Natural killer cell (primary cell): Measurements from ENCODE around the gene PPFIA2. TPM values are rescaled to one million over a fixed set of nuclear protein-coding genes. Genes with fewer than 3 reads are reported as not detected.

Source experiments
- ATAC-seq, 3 donors: fragments of 150-1000 bp in 2 of 3; fragments of 200-7000 bp in 1 of 3; cut with Tn5 transposase; 1 replicate in 1 of 3; 2 replicates in 2 of 3; pipeline ENCODE4 v1.10.0; 2021; ENCODE audit warnings: mild to moderate bottlenecking in 2 of 3, moderate library complexity in 2 of 3
- DNase-seq, 2 donors: peaks; one replicate each; pipeline versions ENCODE4 v3.0.0 to v3.0.0-alpha.2; 2013 to 2021; ENCODE audit warnings: mixed read lengths in 1 of 2
- H3K27ac ChIP-seq: one replicate; pipeline ENCODE4 v1.5.1; 2013; ENCODE audit warnings: mild to moderate bottlenecking, low read length
- H3K27me3 ChIP-seq: one replicate; pipeline ENCODE4 v1.6.1; 2013; ENCODE audit warnings: low read length; ENCODE audit not compliant: control insufficient read depth, insufficient read depth
- H3K36me3 ChIP-seq: one replicate; pipeline ENCODE4 v1.6.1; 2013; ENCODE audit warnings: low read length; ENCODE audit not compliant: control insufficient read depth, insufficient read depth
- H3K4me1 ChIP-seq: one replicate; pipeline ENCODE4 v1.6.1; 2013; ENCODE audit warnings: low read length; ENCODE audit not compliant: control insufficient read depth, insufficient read depth
- H3K4me3 ChIP-seq: one replicate; pipeline ENCODE4 v1.5.1; 2013; ENCODE audit warnings: low read length
- H3K9me3 ChIP-seq: one replicate; pipeline ENCODE4 v1.6.1; 2013; ENCODE audit warnings: low read length; ENCODE audit not compliant: control insufficient read depth, insufficient read depth
- H3K27ac Mint-ChIP-seq, 2 donors: one replicate each; pipeline ENCODE4 v1.8.0; 2022; ENCODE audit warnings: mild to moderate bottlenecking in 2 of 2, mixed read lengths in 2 of 2, moderate library complexity in 1 of 2
- H3K27me3 Mint-ChIP-seq, 2 donors: one replicate each; pipeline ENCODE4 v1.8.0; 2022; ENCODE audit warnings: low read depth in 2 of 2, mixed read lengths in 2 of 2
- H3K36me3 Mint-ChIP-seq: one replicate; pipeline ENCODE4 v1.8.0; 2022; ENCODE audit warnings: mixed read lengths
- H3K4me1 Mint-ChIP-seq, 2 donors: one replicate each; pipeline ENCODE4 v1.8.0; 2022; ENCODE audit warnings: mixed read lengths in 2 of 2
- H3K4me3 Mint-ChIP-seq: one replicate; pipeline ENCODE4 v1.8.0; 2022; ENCODE audit warnings: mild to moderate bottlenecking, moderate library complexity, mixed read lengths
- H3K9me3 Mint-ChIP-seq, 2 donors: one replicate each; pipeline ENCODE4 v1.8.0; 2022; ENCODE audit warnings: mixed read lengths in 2 of 2
- WGBS: methylation state at CpG from one replicate; pipeline ENCODE4 v1.1.7; 2013; ENCODE audit warnings: missing lambda C conversion rate; ENCODE audit not compliant: insufficient coverage; 5-methylcytosine and 5-hydroxymethylcytosine counted together
- intact Hi-C: fragments of 100-400 bp; cut with micrococcal nuclease; formaldehyde crosslinking; loops from one replicate; pipeline ENCODE4 v1.14.2; 2022
- total RNA-seq, 4 donors: library from RNA; stranded (reverse); fragments of 120-200 nt in 1 of 4; gene quantifications; one replicate each; pipeline versions ENCODE4 v1.2.3 to v1.2.4, GENCODE V29; 2013 to 2022
- TF ChIP-seq, protein P1 (sequence below): fragments of 200-600 bp; IDR thresholded peaks from one replicate; pipeline ENCODE4 v1.8.0; 2022; ENCODE audit warnings: antibody characterized with exemption

PPFIA2 gene
- total RNA-seq, 3 donors from 2014 or later (not counting 1 experiment from before 2014, with no cell fraction given) = not detected

- Histone ChIP-seq H3K4me1 (no peaks in the 10 kb centered on the region), H3K9me3 (no peaks in the 10 kb centered on the region), H3K27me3 (no peaks in the 10 kb centered on the region), H3K4me3 (no peak overlapping the region), H3K36me3 (no peaks in the 10 kb centered on the region), H3K27ac (no peak overlapping the region)
- no peak overlapping the region for H3K4me3 Mint-ChIP-seq
- WGBS = 50% methylated on average over 1 of the region's 1 CpG
- H3K4me1 Mint-ChIP-seq = no peaks in the 10 kb centered on the region
- H3K36me3 Mint-ChIP-seq = peaks cover 4% of the 10 kb centered on the region
- TF ChIP-seq, protein P1, sequence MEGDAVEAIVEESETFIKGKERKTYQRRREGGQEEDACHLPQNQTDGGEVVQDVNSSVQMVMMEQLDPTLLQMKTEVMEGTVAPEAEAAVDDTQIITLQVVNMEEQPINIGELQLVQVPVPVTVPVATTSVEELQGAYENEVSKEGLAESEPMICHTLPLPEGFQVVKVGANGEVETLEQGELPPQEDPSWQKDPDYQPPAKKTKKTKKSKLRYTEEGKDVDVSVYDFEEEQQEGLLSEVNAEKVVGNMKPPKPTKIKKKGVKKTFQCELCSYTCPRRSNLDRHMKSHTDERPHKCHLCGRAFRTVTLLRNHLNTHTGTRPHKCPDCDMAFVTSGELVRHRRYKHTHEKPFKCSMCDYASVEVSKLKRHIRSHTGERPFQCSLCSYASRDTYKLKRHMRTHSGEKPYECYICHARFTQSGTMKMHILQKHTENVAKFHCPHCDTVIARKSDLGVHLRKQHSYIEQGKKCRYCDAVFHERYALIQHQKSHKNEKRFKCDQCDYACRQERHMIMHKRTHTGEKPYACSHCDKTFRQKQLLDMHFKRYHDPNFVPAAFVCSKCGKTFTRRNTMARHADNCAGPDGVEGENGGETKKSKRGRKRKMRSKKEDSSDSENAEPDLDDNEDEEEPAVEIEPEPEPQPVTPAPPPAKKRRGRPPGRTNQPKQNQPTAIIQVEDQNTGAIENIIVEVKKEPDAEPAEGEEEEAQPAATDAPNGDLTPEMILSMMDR = no peak
- intact Hi-C loops = no loop called here
- ATAC-seq (no peak), DNase-seq (no peak)
- peaks cover 4 to 8% of the 10 kb centered on the region in 2 donors for H3K9me3 Mint-ChIP-seq
- H3K27ac Mint-ChIP-seq = no peak overlapping the region
- no peaks in the 10 kb centered on the region for H3K27me3 Mint-ChIP-seq
Measured at GRCh38 chr12:81585787-81586186, 173.4 kb downstream of the PPFIA2 start.

DNA sequence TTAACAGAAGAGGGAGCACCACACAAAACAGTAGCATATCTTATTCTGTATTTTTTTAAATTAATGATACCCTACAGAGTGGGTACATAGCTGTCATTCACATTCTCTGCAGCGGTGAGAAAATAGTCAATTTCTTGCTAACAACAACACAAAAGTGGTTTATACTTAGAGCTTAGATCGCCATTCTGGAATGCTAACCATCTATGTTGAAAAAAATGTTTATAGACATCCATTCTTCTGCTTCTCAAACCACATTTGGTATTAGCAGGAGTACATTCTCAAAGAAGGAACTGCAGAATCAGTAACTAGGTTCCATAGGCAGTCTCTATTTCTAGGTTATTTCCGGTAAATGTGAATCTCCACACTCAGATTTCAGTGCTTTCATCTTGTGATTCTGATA lies 185.9 kb downstream of the PPFIA2 start:
- 79% methylated on average over 3 of the region's 3 CpGs for WGBS
- H3K4me3 ChIP-seq = no peak overlapping the region
- Mint-ChIP-seq H3K27me3 (no peaks in the 10 kb centered on the region), H3K9me3 (peaks cover 5% of the 10 kb centered on the region in 2 donors), H3K4me3 (no peak overlapping the region), H3K27ac (no peak overlapping the region), H3K36me3 (no peaks in the 10 kb centered on the region), H3K4me1 (no peaks in the 10 kb centered on the region)
- no peaks in the 10 kb centered on the region for H3K9me3 ChIP-seq
- intact Hi-C loops = no loop called here
- no peaks in the 10 kb centered on the region for H3K36me3 ChIP-seq
- H3K4me1 ChIP-seq = no peaks in the 10 kb centered on the region
- DNase-seq (no peak), ATAC-seq (no peak)
- no peaks in the 10 kb centered on the region for H3K27me3 ChIP-seq
- TF ChIP-seq, protein P1 = no peak
- H3K27ac ChIP-seq = no peak overlapping the region

- Histone ChIP-seq H3K4me3 (no peak overlapping the region), H3K9me3 (no peaks in the 10 kb centered on the region), H3K27ac (no peak overlapping the region), H3K27me3 (no peaks in the 10 kb centered on the region), H3K36me3 (no peaks in the 10 kb centered on the region), H3K4me1 (no peaks in the 10 kb centered on the region)
- ATAC-seq (no peak), DNase-seq (no peak)
- no peak overlapping the region for H3K4me3 Mint-ChIP-seq
- intact Hi-C loops = no loop called here
- no peaks in the 10 kb centered on the region for H3K36me3 Mint-ChIP-seq
- H3K27me3 Mint-ChIP-seq = no peaks in the 10 kb centered on the region
- whole genome bisulfite sequencing = 56% methylated on average over 1 of the region's 1 CpG
- H3K4me1 Mint-ChIP-seq = no peaks in the 10 kb centered on the region
- H3K27ac Mint-ChIP-seq = no peak overlapping the region
- peaks cover 4 to 5% of the 10 kb centered on the region in 2 donors for H3K9me3 Mint-ChIP-seq
- TF ChIP-seq, protein P1 = no peak
Measured at GRCh38 chr12:81572411-81572810, 186.7 kb downstream of the PPFIA2 start.

DNA sequence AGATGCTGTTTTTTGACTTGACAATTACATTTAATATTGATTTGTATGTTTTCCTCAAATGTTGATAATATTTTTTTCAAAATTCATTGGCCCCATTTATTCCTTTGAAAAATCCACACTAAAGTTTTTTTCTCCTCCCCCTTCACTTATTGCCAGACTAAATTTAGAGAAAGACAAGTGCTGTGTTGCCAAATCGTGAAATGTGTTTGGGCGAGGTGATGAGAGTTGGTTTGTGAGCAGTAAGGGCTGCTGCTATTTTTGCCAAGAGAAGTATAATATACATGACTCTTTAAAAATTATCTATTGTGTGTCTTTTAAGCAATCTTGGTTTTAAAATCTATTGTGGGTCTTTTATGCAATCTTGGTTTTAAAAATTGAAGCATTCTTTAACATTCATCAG lies 188.9 kb downstream of the PPFIA2 start:
- WGBS = no CpG with 5 or more reads among the region's 2 CpGs

More for the DNA sequence above, 188.9 kb downstream of the PPFIA2 start:
- TF ChIP-seq, protein P1 = no peak
- H3K27me3 ChIP-seq = no peaks in the 10 kb centered on the region
- no peaks in the 10 kb centered on the region for H3K4me1 ChIP-seq
- DNase-seq (no peak), ATAC-seq (no peak)
- Mint-ChIP-seq H3K4me3 (no peak overlapping the region), H3K9me3 (peaks cover 3 to 4% of the 10 kb centered on the region in 2 donors), H3K27ac (no peak overlapping the region), H3K4me1 (no peaks in the 10 kb centered on the region), H3K27me3 (no peaks in the 10 kb centered on the region), H3K36me3 (no peaks in the 10 kb centered on the region)
- H3K36me3 ChIP-seq = no peaks in the 10 kb centered on the region
- H3K9me3 ChIP-seq = no peaks in the 10 kb centered on the region
- H3K27ac ChIP-seq = no peak overlapping the region
- intact Hi-C loops = no loop called here
- H3K4me3 ChIP-seq = no peak overlapping the region
